Measurements from ENCODE around the gene HLA-DPB1. TPM values are rescaled to one million over a fixed set of nuclear protein-coding genes. Genes with fewer than 3 reads are reported as not detected.

The HLA-DPB1 gene
- total RNA-seq, 1 donor from 2014 or later, result 5.5 TPM

GRCh38 chr6:33034554-33034953 is 41.2 kb upstream of the HLA-DPB1 start:
- no peak overlapping the region for H3K27ac Mint-ChIP-seq (ENCODE audit: unreplicated experiment)
- no peak for TF ChIP-seq CTCF (IDR thresholded peaks at IDR 0.05)
- no peak for DNase-seq (ENCODE audit: extremely low spot score, unreplicated experiment)
- no peaks in the 10 kb centered on the region for H3K36me3 Mint-ChIP-seq (ENCODE audit: unreplicated experiment)
- no peaks in the 10 kb centered on the region for H3K4me1 Mint-ChIP-seq (ENCODE audit: unreplicated experiment)
- H3K4me3 Mint-ChIP-seq (ENCODE audit: unreplicated experiment), result no peak overlapping the region
- H3K9me3 Mint-ChIP-seq (ENCODE audit: unreplicated experiment), result peaks cover 8% of the 10 kb centered on the region
- H3K27me3 Mint-ChIP-seq (ENCODE audit: unreplicated experiment), result peaks cover 86% of the 10 kb centered on the region

- Mint-ChIP-seq H3K9me3 (ENCODE audit: unreplicated experiment) (peaks cover 8% of the 10 kb centered on the region), H3K36me3 (ENCODE audit: unreplicated experiment) (no peaks in the 10 kb centered on the region), H3K27ac (ENCODE audit: unreplicated experiment) (no peak overlapping the region), H3K4me1 (ENCODE audit: unreplicated experiment) (no peaks in the 10 kb centered on the region), H3K27me3 (ENCODE audit: unreplicated experiment) (peaks cover 83% of the 10 kb centered on the region), H3K4me3 (ENCODE audit: unreplicated experiment) (no peak overlapping the region)
- DNase-seq (ENCODE audit: extremely low spot score, unreplicated experiment), result no peak
- TF ChIP-seq CTCF (IDR thresholded peaks at IDR 0.05), result no peak
These were observed 39.3 kb upstream of the HLA-DPB1 start for GRCh38 chr6:33036535-33036934.

GRCh38 chr6:33040157-33040556 is 35.6 kb upstream of the HLA-DPB1 start:
- Mint-ChIP-seq H3K4me3 (ENCODE audit: unreplicated experiment) (no peak overlapping the region), H3K4me1 (ENCODE audit: unreplicated experiment) (no peaks in the 10 kb centered on the region), H3K27me3 (ENCODE audit: unreplicated experiment) (peaks cover 75% of the 10 kb centered on the region), H3K9me3 (ENCODE audit: unreplicated experiment) (peaks cover 11% of the 10 kb centered on the region), H3K36me3 (ENCODE audit: unreplicated experiment) (no peaks in the 10 kb centered on the region), H3K27ac (ENCODE audit: unreplicated experiment) (no peak overlapping the region)
- no peak for DNase-seq (ENCODE audit: extremely low spot score, unreplicated experiment)
- TF ChIP-seq CTCF (IDR thresholded peaks at IDR 0.05), result no peak

- Mint-ChIP-seq H3K27ac (ENCODE audit: unreplicated experiment) (no peak overlapping the region), H3K4me3 (ENCODE audit: unreplicated experiment) (no peak overlapping the region), H3K27me3 (ENCODE audit: unreplicated experiment) (peaks cover 84% of the 10 kb centered on the region), H3K9me3 (ENCODE audit: unreplicated experiment) (no peaks in the 10 kb centered on the region), H3K4me1 (ENCODE audit: unreplicated experiment) (no peaks in the 10 kb centered on the region), H3K36me3 (ENCODE audit: unreplicated experiment) (no peaks in the 10 kb centered on the region)
- DNase-seq (ENCODE audit: extremely low spot score, unreplicated experiment), result no peak
- no peak for TF ChIP-seq CTCF (IDR thresholded peaks at IDR 0.05)
These were observed 26.3 kb upstream of the HLA-DPB1 start for GRCh38 chr6:33049323-33050013.

- Mint-ChIP-seq H3K4me3 (ENCODE audit: unreplicated experiment) (no peak overlapping the region), H3K27me3 (ENCODE audit: unreplicated experiment) (peaks cover 82% of the 10 kb centered on the region), H3K9me3 (ENCODE audit: unreplicated experiment) (no peaks in the 10 kb centered on the region), H3K4me1 (ENCODE audit: unreplicated experiment) (no peaks in the 10 kb centered on the region), H3K36me3 (ENCODE audit: unreplicated experiment) (no peaks in the 10 kb centered on the region), H3K27ac (ENCODE audit: unreplicated experiment) (no peak overlapping the region)
- no peak for DNase-seq (ENCODE audit: extremely low spot score, unreplicated experiment)
- no peak for TF ChIP-seq CTCF (IDR thresholded peaks at IDR 0.05)
These were observed 25.6 kb upstream of the HLA-DPB1 start for GRCh38 chr6:33050014-33050810.

All from osteocyte (in vitro differentiated cells).